Heart left ventricle (tissue), 13 donors: Measurements from ENCODE around the gene RPL7A.

Experiments
- CTCF ChIP-seq, 12 donors: fragments of 200-600 bp; sonication (generic) in 4 of 12; IDR thresholded peaks; one replicate each; pipeline versions ENCODE4 v1.5.0 to v1.8.0; 2018 to 2022; ENCODE audit warnings: antibody characterized with exemption in 12 of 12, mild to moderate bottlenecking in 5 of 12
- POLR2A ChIP-seq, 2 donors: fragments of 450-650 bp; IDR thresholded peaks; one replicate each; pipeline ENCODE4 v1.6.1; 2017; ENCODE audit warnings: antibody characterized with exemption in 2 of 2, mild to moderate bottlenecking in 2 of 2, moderate library complexity in 2 of 2
- donor health status: ischemic (EF 13 %, LVEDD 7.1; RV severe dilation, severe dysfunction).
- donor health status: DM: no; HTN: yes; CAD: no.
- donor health status: DM: no; HTN: no; CAD: no.
- donor health status: ischemic (EF 25% LVEDD 6.9; RV normal size, moderate dysfunction).
- donor health status: ischemic (EF 25% LVEDD 5.7; RV mildly dilated, moderate dysfunction).
- donor health status: ischemic (EF 35%, LVEDD 5.7; RV mildly dilated, moderate dysfunction).
- donor health status: nonischemic (EF 11% LVEDD 7.7; RV severe dilation, severe dysfunction).
- donor health status: DM: yes; HTN: yes; CAD: no.
- donor health status: PGD.
- donor health status: ischemic (EF 29% LVEDD 5.4; RV normal size, mild dysfunction).
- donor health status: nonischemic (EF 23%, LVEDD 6.1; RV moderate dilation, normal function).

GRCh38 chr9:133334161-133334560, 13.9 kb upstream of the RPL7A start:
- no peak for TF ChIP-seq CTCF (IDR thresholded peaks at IDR 0.05)
- no peak for TF ChIP-seq POLR2A (IDR thresholded peaks at IDR 0.05)
